ENCODE measurements around the gene POU4F2.

POU4F2 gene

DNA sequence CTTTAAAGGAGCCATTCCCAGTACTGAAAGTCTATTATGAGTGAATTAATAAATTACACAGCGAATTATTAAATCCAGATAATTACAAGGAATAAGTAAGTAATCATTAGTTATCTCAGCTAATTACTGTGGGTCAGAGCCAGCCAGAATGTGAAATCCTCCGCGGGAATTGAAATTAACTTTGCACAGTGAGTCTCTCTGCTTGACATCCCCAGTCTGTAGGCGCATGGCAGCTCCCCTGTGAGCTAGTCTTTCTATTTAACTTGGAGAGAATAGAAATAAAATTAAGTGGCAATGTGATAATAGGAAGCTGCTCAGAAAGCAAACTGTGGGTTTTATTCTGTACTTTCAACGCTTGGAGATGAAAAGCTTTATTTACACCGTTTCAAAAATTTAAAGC, 7.2 kb downstream of the POU4F2 start:
- H3K27ac ChIP-seq, result no peak overlapping the region
- no peak for TF ChIP-seq ZFX (IDR thresholded peaks at IDR 0.05)
- TF ChIP-seq, protein P1, sequence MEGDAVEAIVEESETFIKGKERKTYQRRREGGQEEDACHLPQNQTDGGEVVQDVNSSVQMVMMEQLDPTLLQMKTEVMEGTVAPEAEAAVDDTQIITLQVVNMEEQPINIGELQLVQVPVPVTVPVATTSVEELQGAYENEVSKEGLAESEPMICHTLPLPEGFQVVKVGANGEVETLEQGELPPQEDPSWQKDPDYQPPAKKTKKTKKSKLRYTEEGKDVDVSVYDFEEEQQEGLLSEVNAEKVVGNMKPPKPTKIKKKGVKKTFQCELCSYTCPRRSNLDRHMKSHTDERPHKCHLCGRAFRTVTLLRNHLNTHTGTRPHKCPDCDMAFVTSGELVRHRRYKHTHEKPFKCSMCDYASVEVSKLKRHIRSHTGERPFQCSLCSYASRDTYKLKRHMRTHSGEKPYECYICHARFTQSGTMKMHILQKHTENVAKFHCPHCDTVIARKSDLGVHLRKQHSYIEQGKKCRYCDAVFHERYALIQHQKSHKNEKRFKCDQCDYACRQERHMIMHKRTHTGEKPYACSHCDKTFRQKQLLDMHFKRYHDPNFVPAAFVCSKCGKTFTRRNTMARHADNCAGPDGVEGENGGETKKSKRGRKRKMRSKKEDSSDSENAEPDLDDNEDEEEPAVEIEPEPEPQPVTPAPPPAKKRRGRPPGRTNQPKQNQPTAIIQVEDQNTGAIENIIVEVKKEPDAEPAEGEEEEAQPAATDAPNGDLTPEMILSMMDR (conservative IDR thresholded peaks at IDR 0.05), result no peak

DNA sequence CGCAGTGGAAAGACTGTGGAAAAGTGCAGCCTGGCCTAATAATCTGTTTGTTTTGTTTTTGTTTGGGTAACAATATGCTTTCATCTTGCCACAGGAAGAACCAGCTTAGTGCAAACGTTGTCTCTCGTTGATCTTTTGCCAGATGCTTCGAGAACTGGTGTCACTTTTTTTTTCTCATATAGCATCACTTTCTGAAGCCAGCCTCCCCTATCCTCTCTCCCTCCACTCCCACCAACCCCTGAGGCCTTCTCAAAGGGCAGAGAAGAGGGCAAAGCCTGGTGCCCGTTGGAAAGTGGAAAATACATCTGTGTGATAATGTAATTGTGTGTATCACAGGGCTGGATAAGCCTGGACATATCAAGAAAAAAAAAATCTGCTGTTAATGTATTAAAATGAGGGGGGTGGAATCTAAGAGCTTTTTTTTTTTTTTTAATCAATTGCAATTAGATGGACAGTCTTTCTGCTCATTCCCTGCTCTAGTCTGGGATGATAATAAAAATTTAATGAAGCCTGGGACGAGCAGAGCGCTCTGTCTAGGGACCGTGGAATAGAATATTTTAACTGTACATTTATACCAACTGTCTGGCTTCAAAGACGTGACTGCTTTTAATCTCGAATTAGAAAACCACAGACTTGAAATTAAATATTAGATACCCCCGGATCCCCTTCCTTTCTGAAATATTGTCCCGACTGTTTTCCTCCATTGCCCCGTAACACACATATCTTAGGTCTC, 8.1 kb downstream of the POU4F2 start:
- no peak for TF ChIP-seq ZFX (IDR thresholded peaks at IDR 0.05)
- TF ChIP-seq, protein P1 (conservative IDR thresholded peaks at IDR 0.05), result no peak

DNA sequence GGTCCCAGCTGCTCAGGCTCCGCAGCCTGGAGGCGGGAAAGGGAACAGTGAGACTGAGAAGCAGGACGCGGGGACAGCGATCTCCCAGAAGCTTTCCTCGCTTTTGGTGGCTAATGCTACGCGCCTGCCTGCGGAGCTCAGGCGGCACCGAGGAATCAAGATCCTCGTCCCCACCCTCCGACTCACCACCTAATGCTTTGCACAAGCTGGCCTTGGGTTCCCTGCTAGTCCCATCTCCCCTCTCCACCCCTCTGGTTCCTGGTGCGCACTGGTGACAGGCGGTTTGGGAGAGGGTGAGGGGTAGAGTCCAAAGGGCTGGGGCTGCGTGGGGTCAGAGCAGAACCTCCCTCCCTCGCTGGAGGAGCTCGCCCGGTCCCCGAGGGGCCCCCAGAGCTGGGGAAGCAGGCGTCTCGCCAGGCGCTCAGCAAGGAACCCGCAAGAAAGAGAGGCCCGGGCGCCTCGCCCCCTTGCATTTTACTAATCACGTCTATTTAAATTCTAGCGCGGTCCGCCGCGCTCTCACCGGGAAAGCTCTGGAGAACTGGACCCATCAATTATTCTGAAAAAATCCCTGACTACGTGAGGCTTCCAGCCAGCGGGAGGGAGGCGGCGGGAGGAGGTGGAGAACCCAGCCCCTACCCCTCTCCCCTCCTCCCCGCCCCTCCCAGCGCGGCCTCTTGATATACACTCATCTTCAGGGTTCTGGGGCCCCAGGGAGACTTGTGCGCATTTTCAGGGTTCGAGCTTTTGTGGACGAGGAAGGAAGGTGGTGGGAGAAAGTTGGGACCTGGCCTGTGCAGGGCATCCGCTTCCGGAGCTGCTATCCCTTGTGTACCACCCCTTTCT, 9.1 kb downstream of the POU4F2 start:
- H3K27ac ChIP-seq, result no peak overlapping the region
- TF ChIP-seq ZFX (IDR thresholded peaks at IDR 0.05), result no peak
- TF ChIP-seq, protein P1 (conservative IDR thresholded peaks at IDR 0.05), result no peak

More for the DNA sequence above, 8.1 kb downstream of the POU4F2 start:
- no peak overlapping the region for H3K27ac ChIP-seq

DNA sequence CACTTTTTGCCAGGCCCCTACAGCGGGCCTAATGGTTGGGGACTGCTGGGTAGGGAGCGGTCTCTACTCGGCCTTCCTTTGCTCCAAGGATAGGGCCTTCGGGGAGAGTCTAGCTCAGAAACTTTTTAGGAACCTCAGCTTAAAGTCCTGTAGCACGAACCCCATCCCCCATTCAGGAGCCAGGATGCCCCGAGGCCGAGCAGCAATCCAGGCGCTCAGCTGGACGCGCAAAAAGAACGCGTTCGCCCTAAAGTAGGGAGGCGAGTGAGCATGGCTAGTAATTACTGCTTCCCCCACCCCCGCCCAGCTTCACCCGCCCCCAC, 9.7 kb downstream of the POU4F2 start:
- TF ChIP-seq, protein P1 (conservative IDR thresholded peaks at IDR 0.05), result no peak
- no peak for TF ChIP-seq ZFX (IDR thresholded peaks at IDR 0.05)
- H3K27ac ChIP-seq, result no peak overlapping the region

DNA sequence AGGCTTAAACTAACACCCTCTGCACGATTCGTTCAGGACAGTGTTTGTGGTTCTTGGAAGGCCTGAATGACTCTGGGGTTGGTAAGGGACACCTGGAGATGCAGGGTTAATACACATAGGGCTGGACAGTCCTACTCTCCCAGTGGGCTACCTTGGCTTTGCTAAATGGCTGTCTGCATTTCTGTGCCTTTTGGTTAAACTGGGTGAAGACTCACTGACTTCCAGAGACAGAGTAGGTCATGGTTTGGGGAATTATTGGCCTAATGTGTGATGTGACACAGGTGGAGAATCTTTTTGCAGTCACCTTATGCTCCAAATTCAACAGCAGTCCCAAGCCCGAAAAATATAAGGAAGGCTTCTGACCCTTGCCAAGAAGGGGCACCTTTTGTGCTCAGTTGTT, 10.5 kb downstream of the POU4F2 start:
- no peak for TF ChIP-seq ZFX (IDR thresholded peaks at IDR 0.05)
- TF ChIP-seq, protein P1 (conservative IDR thresholded peaks at IDR 0.05), result no peak
- H3K27ac ChIP-seq, result no peak overlapping the region

DNA sequence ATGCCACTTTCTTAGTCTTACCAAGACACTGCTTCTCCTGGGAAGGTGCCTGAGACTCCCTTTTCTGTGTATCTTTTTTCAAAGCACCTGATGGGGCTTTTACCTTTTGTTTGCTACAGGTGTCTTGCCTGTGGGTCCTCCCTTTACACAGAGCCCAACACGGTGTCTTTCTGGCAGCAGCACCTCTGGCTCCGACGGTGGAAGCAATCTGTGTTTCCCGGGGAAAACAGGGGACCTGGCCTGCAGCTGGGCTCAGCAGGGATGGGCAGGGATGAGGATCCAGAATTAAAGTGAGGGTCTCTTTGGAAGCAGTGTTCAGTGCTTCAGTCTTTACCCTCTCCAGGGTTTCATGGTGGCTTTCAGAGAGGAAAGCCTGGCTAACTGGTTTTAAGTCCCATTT, 11.3 kb downstream of the POU4F2 start:
- TF ChIP-seq, protein P1 (conservative IDR thresholded peaks at IDR 0.05), result no peak
- TF ChIP-seq ZFX (IDR thresholded peaks at IDR 0.05), result no peak
- no peak overlapping the region for H3K27ac ChIP-seq
